GM10266 (cell line): Measurements from ENCODE around the gene LARP1B.
A peak's percentile ranks its signal among the peaks of the same experiment; 100 is the strongest.

Source experiments
- DNase-seq: peaks from one replicate; pipeline ENCODE4 v3.0.0; 2012; ENCODE audit errors: extremely low spot score
- CTCF ChIP-seq: IDR thresholded peaks from 2 replicates; pipeline ENCODE4 v1.5.1; 2012; ENCODE audit warnings: mild to moderate bottlenecking, low read depth; ENCODE audit not compliant: control insufficient read depth, insufficient read depth; ENCODE audit errors: missing control alignments

Gene LARP1B

DNA sequence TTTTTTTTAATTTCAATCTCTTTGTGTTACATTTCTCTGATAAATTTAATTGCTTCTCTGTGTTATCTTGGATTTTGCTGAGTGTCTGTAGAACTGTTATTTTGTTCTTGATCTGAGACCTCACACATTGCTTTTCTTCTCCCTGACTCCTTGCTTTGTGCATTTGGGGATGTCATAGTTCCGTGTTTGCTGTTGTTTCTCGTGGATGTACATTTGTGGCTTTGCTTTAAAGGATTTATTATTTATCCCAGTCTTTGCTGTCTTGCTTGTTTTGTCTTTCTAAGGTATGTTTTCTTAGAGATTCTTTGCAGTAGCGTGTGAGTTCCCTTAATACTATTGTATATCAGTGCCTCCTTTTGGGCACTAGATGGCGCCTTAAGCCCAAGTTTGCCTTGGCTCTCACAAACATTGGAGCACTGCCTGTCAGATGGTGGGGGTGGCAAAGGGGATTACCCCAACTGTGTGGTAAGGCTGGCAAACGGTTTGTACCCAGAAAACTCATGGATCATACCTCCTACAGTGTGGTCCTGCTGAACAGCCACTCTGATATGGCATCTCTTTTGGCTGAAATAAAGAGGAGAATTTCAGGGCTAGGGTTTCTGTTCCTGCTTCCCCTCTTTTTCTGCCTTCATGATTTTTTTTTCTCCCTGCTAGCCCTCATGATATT, 130.1 kb downstream of the LARP1B start:
- DNase-seq: peak; percentile 52
- peak; percentile 85 for TF ChIP-seq CTCF

- peak; percentile 44 for DNase-seq
These were observed 159.4 kb downstream of the LARP1B start for GRCh38 chr4:128220286-128221235.

DNA sequence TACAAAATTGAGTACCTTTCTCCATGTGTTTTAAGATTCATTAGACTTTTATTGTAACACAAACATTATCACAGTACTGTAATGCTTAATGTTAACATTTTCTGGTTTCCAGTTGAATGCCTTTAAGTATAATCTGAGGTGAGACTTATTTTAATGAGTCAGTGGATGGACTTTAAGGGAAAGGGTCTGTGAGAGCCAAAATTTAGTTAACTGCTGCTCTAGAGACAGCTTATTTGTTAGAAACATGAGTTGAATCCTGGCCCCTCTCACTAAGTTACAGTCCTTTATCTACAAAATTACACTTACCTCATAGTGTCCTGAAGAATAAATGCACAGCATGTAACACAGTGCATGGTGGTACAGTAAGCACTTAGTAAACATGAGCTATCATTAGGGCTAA, 160.5 kb downstream of the LARP1B start:
- TF ChIP-seq CTCF: no peak
- no peak for DNase-seq

More at GRCh38 chr4:128220286-128221235, 159.4 kb downstream of the LARP1B start:
- TF ChIP-seq CTCF: peak; percentile 17

GRCh38 chr4:128225148-128225547, 164.0 kb downstream of the LARP1B start:
- no peak for TF ChIP-seq CTCF
- no peak for DNase-seq

- TF ChIP-seq CTCF: no peak
- no peak for DNase-seq
These were observed 167.0 kb downstream of the LARP1B start for GRCh38 chr4:128227991-128228571.

DNA sequence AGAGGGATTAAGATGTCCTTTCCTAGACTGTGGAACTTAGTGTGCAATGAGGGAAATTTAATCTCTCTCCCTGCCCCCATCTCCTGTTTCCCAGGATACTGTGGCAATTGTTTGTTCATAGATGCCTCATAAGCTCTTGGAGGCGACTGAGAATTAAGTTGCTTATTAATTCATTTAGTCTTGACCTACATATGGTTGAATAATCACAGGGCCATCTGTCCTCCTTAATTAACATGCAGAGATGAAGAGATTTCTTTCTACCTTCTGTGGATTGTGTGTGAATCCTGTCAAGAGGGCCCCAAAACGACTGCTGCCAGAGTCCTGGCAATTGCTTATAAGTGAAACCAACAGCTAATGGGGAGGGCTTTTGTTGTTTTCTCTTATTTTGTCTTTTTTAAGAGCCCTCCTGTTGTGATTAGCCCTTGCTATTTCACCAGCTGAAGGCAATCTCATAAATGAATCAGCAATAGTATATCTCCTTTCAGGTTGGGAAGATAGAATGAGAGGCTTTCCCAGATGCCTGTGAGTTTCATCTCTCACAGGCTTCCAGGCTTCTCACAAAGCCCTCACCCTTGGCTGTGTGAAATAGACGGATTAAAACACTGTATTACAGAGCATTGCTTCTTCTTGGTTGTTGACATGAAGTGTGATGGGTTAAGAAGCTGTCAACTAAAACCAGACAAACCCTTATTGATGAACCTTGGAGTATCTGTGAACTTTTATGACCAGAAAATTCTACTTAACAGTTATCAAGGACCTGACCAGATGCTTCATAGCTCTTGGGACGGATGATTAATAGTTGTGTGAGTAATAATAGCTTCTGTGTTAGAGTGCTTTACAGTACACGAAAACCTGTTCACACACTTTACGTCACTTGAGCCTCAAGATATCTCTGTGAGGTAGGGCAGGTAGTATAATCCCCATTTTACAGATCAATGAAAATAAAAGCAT, 168.0 kb downstream of the LARP1B start:
- no peak for DNase-seq

More for the DNA sequence above, 168.0 kb downstream of the LARP1B start:
- no peak for TF ChIP-seq CTCF
